Measurements from ENCODE around the gene AP2A2.

DNA sequence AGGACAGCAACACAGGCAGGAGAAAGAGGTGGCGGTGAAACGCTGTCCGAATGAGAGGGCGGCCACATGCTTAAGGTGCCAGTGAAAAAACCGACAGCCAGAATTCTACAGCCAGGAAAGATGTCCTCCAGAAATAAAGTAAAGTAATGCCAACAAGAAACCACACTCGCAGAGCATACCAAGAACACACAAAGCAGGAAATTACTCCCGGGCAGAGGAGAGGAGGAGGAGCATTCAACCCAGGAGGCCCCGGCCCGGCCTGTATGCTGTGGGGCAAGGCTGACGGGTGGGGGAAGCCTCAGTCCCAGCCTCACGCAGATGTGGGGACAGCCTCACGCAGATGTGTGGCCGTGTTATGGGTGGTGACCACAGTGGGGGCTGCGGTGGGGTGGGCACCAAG is 43.1 kb upstream of the AP2A2 start:
- TF ChIP-seq CTCF (conservative IDR thresholded peaks at IDR 0.05; ENCODE audit: low read depth, low read length) (no peak), EZH2 (IDR thresholded peaks at IDR 0.05; ENCODE audit: low read length, unreplicated experiment) (no peak), EZH2phosphoT487 (IDR thresholded peaks at IDR 0.05; ENCODE audit: borderline replicate concordance, low read length) (no peak)

Data from PC-3 (cell line).